Measurements from ENCODE around the gene PXK.

Gene PXK

DNA sequence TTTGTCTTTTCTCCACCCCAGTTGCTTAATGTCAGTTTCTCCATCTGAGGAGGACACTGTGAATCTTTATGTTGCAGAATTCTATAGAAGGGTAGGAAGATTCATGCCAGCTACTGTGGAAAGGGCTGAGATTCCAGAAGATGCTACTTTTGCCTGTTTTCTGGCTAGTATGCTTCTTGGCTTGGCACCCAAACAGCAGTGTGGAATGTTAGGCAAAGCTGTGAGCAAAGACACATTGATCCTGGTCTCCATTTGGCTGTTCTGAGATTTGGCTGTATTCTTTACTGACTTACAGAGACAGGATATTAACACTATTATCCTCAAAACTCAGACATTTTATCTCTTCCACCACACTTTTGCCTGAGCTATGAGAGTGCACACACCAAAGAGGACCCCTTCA, 61.6 kb downstream of the PXK start (continued):
- TF ChIP-seq, protein P1, sequence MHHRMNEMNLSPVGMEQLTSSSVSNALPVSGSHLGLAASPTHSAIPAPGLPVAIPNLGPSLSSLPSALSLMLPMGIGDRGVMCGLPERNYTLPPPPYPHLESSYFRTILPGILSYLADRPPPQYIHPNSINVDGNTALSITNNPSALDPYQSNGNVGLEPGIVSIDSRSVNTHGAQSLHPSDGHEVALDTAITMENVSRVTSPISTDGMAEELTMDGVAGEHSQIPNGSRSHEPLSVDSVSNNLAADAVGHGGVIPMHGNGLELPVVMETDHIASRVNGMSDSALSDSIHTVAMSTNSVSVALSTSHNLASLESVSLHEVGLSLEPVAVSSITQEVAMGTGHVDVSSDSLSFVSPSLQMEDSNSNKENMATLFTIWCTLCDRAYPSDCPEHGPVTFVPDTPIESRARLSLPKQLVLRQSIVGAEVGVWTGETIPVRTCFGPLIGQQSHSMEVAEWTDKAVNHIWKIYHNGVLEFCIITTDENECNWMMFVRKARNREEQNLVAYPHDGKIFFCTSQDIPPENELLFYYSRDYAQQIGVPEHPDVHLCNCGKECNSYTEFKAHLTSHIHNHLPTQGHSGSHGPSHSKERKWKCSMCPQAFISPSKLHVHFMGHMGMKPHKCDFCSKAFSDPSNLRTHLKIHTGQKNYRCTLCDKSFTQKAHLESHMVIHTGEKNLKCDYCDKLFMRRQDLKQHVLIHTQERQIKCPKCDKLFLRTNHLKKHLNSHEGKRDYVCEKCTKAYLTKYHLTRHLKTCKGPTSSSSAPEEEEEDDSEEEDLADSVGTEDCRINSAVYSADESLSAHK (tag by site-specific recombination; IDR thresholded peaks at IDR 0.05), result no peak
- no peak for TF ChIP-seq ZNF785 (tag by site-specific recombination; IDR thresholded peaks at IDR 0.05)

DNA sequence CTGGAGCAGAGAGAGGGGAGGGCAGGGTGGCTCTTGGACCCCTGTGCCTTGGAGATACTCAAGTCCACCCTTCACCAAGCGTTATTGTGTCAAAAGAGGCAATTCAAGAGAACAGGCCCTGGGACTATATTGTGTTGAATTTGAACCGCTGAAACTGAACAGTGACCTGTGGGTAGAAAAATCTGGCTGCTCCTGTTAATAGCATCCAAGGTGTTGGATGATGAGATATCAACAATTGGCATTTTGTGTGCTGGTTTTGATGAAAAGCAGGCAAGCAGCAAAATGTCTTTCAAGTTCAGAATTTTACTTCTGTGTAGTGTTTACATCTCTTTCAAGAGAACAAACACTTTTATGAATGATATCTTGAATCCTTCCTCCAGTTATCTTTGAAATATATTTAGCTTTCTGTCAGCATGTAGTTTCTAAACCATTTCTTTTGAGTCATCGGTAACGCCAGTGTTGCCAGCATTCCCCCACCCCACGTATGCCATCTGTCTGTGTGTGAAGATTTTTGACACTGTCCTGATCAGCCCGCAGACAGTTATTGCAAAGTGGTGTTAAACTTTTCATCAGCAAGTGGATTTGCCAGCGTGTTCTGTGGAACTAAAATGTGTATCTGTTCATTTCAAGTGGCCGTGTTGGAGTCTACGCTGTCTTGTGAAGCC, 66.1 kb downstream of the PXK start:
- Histone ChIP-seq H3K36me3 (ENCODE audit: control insufficient read depth in 2 of 2, insufficient read depth in 1 of 2, low read length in 2 of 2) (peaks cover 0 to 65% of the 10 kb centered on the region in 2 experiments; a peak in 2 of 3 replicates), H3K27ac (ENCODE audit: extremely low read depth, low read depth, low read length) (no peak overlapping the region), H3K4me3 (ENCODE audit: low read depth, low read length) (no peak overlapping the region), H3K9me3 (ENCODE audit: control insufficient read depth, insufficient read depth, low read depth, low read length) (no peaks in the 10 kb centered on the region), H3K4me1 (ENCODE audit: control insufficient read depth, insufficient read depth, low read length) (no peaks in the 10 kb centered on the region)
- CTCF ChIA-PET, result interaction anchor here (1.4 kb wide), 1 partner anchor 11 kb away, joined by 4 read pairs; no protein-coding TSS in a partner anchor
- TF ChIP-seq ZNF514 (tag by site-specific recombination; IDR thresholded peaks at IDR 0.05) (no peak), ZNF133 (tag by site-specific recombination; IDR thresholded peaks at IDR 0.05) (no peak), ZNF223 (tag by site-specific recombination; IDR thresholded peaks at IDR 0.05) (no peak)
- POLR2A ChIA-PET, result no interaction called here

DNA sequence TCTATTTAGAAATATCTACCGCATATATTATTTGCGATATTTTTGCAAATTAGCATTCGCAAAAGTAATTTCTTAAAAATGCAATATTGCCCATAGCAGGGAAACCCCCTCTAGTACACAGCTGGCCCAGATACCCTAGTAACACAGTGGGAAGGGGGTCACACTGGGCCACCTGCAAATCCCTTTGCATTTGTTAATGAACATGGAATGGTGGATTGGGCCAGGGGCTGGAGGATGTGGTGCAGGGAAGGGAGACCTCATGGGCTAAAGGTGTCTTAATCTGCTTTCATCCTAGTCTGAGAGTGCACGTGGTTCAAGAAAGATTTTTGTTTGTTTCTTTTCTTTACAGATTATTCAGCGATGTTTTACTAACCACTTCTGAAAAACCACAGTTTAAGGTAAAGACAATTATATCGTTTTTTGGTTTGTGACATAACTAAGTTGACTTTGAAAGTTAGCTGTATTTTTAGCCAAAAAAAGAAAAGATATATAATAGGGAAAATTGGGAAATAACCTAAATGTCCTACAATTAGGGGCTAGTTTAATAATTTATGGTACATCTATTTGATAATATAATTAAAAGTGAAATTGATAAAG, 70.9 kb downstream of the PXK start:
- peaks cover 3% of the 10 kb centered on the region; the same call in 1 of the 2 replicates for H3K4me1 ChIP-seq (ENCODE audit: control insufficient read depth, insufficient read depth, low read length)
- TF ChIP-seq, protein P2, sequence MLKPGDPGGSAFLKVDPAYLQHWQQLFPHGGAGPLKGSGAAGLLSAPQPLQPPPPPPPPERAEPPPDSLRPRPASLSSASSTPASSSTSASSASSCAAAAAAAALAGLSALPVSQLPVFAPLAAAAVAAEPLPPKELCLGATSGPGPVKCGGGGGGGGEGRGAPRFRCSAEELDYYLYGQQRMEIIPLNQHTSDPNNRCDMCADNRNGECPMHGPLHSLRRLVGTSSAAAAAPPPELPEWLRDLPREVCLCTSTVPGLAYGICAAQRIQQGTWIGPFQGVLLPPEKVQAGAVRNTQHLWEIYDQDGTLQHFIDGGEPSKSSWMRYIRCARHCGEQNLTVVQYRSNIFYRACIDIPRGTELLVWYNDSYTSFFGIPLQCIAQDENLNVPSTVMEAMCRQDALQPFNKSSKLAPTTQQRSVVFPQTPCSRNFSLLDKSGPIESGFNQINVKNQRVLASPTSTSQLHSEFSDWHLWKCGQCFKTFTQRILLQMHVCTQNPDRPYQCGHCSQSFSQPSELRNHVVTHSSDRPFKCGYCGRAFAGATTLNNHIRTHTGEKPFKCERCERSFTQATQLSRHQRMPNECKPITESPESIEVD (tag by site-specific recombination; IDR thresholded peaks at IDR 0.05), result no peak
- TF ChIP-seq ZNF510 (tag by site-specific recombination; IDR thresholded peaks at IDR 0.05; ENCODE audit: insufficient replicate concordance), result no peak
- no peak for TF ChIP-seq KLF1 (tag by site-specific recombination; IDR thresholded peaks at IDR 0.05)
- TF ChIP-seq ZNF248 (tag by site-specific recombination; IDR thresholded peaks at IDR 0.05), result no peak
- TF ChIP-seq, protein P1 (tag by site-specific recombination; IDR thresholded peaks at IDR 0.05), result no peak
- TF ChIP-seq ZNF324 (tag by site-specific recombination; IDR thresholded peaks at IDR 0.05), result no peak
- no peak for TF ChIP-seq ZNF776 (tag by site-specific recombination; IDR thresholded peaks at IDR 0.05; ENCODE audit: borderline replicate concordance)
- TF ChIP-seq, protein P3, sequence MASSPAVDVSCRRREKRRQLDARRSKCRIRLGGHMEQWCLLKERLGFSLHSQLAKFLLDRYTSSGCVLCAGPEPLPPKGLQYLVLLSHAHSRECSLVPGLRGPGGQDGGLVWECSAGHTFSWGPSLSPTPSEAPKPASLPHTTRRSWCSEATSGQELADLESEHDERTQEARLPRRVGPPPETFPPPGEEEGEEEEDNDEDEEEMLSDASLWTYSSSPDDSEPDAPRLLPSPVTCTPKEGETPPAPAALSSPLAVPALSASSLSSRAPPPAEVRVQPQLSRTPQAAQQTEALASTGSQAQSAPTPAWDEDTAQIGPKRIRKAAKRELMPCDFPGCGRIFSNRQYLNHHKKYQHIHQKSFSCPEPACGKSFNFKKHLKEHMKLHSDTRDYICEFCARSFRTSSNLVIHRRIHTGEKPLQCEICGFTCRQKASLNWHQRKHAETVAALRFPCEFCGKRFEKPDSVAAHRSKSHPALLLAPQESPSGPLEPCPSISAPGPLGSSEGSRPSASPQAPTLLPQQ (tag by site-specific recombination; IDR thresholded peaks at IDR 0.05), result no peak
- TF ChIP-seq ZNF37A (tag by site-specific recombination; IDR thresholded peaks at IDR 0.05), result no peak
- TF ChIP-seq, protein P4, sequence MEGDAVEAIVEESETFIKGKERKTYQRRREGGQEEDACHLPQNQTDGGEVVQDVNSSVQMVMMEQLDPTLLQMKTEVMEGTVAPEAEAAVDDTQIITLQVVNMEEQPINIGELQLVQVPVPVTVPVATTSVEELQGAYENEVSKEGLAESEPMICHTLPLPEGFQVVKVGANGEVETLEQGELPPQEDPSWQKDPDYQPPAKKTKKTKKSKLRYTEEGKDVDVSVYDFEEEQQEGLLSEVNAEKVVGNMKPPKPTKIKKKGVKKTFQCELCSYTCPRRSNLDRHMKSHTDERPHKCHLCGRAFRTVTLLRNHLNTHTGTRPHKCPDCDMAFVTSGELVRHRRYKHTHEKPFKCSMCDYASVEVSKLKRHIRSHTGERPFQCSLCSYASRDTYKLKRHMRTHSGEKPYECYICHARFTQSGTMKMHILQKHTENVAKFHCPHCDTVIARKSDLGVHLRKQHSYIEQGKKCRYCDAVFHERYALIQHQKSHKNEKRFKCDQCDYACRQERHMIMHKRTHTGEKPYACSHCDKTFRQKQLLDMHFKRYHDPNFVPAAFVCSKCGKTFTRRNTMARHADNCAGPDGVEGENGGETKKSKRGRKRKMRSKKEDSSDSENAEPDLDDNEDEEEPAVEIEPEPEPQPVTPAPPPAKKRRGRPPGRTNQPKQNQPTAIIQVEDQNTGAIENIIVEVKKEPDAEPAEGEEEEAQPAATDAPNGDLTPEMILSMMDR (tag by site-specific recombination; IDR thresholded peaks at IDR 0.05), result no peak
- no peak for TF ChIP-seq ZNF423 (tag by site-specific recombination; IDR thresholded peaks at IDR 0.05)
- TF ChIP-seq ZNF654 (tag by site-specific recombination; IDR thresholded peaks at IDR 0.05; ENCODE audit: low read depth), result no peak
- POLR2A ChIA-PET, result no interaction called here
- H3K36me3 ChIP-seq (ENCODE audit: control insufficient read depth in 2 of 2, insufficient read depth in 1 of 2, low read length in 2 of 2), result peaks cover 0 to 26% of the 10 kb centered on the region in 2 experiments; a peak in 2 of 3 replicates
- CTCF ChIA-PET, result interaction anchor here (0.7 to 3.4 kb wide), 2 partner anchors 12 to 71 kb away, joined by 3 to 16 read pairs; no protein-coding TSS in a partner anchor
- H3K27ac ChIP-seq (ENCODE audit: extremely low read depth, low read depth, low read length), result no peak overlapping the region
- no peak overlapping the region for H3K4me3 ChIP-seq (ENCODE audit: low read depth, low read length)
- H3K9me3 ChIP-seq (ENCODE audit: control insufficient read depth, insufficient read depth, low read depth, low read length), result no peaks in the 10 kb centered on the region

Measured in HEK293 (cell line).